ENCODE measurements around the gene RBPJL. TPM values are rescaled to one million over a fixed set of nuclear protein-coding genes. Genes with fewer than 3 reads are reported as not detected.

Gene RBPJL
- total and polyA plus RNA-seq, 2 of the 13 experiments (the other 11 are each of a cell fraction or from before 2014, with no cell fraction given), result not detected

GRCh38 chr20:45345104-45345936 lies 38.7 kb downstream of the RBPJL start:
- BruUV-seq (replicated peaks), result no TSS peak
- ATAC-seq (no peak), FAIRE-seq (peak; percentile 8), DNase-seq (ENCODE audit: low spot score) (no peak)
- peak overlapping the region; percentile 30 to 87 (median 49) for H3K4me3 ChIP-seq (replicated peaks in 1 of 3; ENCODE audit: insufficient read depth in 1 of 3, low read depth in 2 of 3, low read length in 3 of 3)
- POLR2A ChIA-PET, result interaction anchor here (0.6 to 29.5 kb wide), 8 partner anchors 2 to 1002 kb away, joined by 4 to 1422 read pairs (median 30); partner anchors contain the start of genes PIGT, SDC4 and SYS1
- H3K27ac ChIP-seq (ENCODE audit: extremely low read length, insufficient read depth, low read length), result peak overlapping the region; percentile 80
- CTCF ChIA-PET (ENCODE audit: low intra/inter-chr PET ratio, low total read pairs), result no interaction called here
- no peaks in the 10 kb centered on the region for H3K36me3 ChIP-seq (replicated peaks in 1 of 2; ENCODE audit: control insufficient read depth in 1 of 2, insufficient read depth in 2 of 2, low read length in 2 of 2)
- peaks cover 38% of the 10 kb centered on the region for H3K79me2 ChIP-seq (ENCODE audit: insufficient read depth, low read length)
- in situ Hi-C loops (cut with HindIII; ENCODE audit: extremely low pct_ligation_motif_present, low pct_unique_long_range_greater_than_20kb) (no loop called here), intact Hi-C loops (cut with micrococcal nuclease; ENCODE audit: unreplicated experiment) (loop anchor here (2.0 kb wide), 1 partner anchor 13 kb away; no protein-coding TSS in a partner anchor)
- no peak overlapping the region for H2AFZ ChIP-seq (ENCODE audit: low read length)
- WGBS (ENCODE audit: low lambda C conversion rate), result 37% methylated on average over 9 of the region's 9 CpGs
- H3K9ac ChIP-seq (ENCODE audit: insufficient read depth, low read depth, low read length), result peak overlapping the region; percentile 76
- H3K4me2 ChIP-seq (ENCODE audit: low read depth, low read length), result peak overlapping the region; percentile 99
- H3K9me3 ChIP-seq (ENCODE audit: low read length), result no peaks in the 10 kb centered on the region
- peaks cover 1 to 11% of the 10 kb centered on the region in 2 experiments; a peak in 2 of 5 replicates for H3K27me3 ChIP-seq (ENCODE audit: control insufficient read depth in 1 of 2, insufficient read depth in 2 of 2, low read length in 2 of 2)
- peaks cover 8% of the 10 kb centered on the region; the same call in 1 of the 2 replicates for H4K20me1 ChIP-seq (ENCODE audit: insufficient read depth, low read length)
- H3K4me1 ChIP-seq (ENCODE audit: insufficient read depth, low read length), result peaks cover 91% of the 10 kb centered on the region
- TF ChIP-seq ARNTL (CRISPR knock-in tag; IDR thresholded peaks at IDR 0.05), result no peak
- TF ChIP-seq TAF15 (IDR thresholded peaks at IDR 0.05; ENCODE audit: low read depth, low read length, poor library complexity, severe bottlenecking), result no peak
- TF ChIP-seq MEF2D (CRISPR knock-in tag; IDR thresholded peaks at IDR 0.05), result 0 out of 2 replicates have a peak, but pooled peaks have one; percentile 44
- TF ChIP-seq MTERF4 (CRISPR knock-in tag; IDR thresholded peaks at IDR 0.05), result peak; percentile 61; the same call in 1 of the 2 replicates
- no peak for TF ChIP-seq SOX13 (IDR thresholded peaks at IDR 0.05)
- TF ChIP-seq SOX13 (CRISPR knock-in tag; conservative IDR thresholded peaks at IDR 0.05 in 1 of 2, IDR thresholded peaks at IDR 0.05 in 1 of 2), result peak in 1 of 2 experiments; percentile 30; a peak in 1 of 4 replicates
- no peak for TF ChIP-seq E2F2 (CRISPR knock-in tag; IDR thresholded peaks at IDR 0.05; ENCODE audit: borderline replicate concordance)
- TF ChIP-seq, protein P1, sequence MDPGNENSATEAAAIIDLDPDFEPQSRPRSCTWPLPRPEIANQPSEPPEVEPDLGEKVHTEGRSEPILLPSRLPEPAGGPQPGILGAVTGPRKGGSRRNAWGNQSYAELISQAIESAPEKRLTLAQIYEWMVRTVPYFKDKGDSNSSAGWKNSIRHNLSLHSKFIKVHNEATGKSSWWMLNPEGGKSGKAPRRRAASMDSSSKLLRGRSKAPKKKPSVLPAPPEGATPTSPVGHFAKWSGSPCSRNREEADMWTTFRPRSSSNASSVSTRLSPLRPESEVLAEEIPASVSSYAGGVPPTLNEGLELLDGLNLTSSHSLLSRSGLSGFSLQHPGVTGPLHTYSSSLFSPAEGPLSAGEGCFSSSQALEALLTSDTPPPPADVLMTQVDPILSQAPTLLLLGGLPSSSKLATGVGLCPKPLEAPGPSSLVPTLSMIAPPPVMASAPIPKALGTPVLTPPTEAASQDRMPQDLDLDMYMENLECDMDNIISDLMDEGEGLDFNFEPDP (CRISPR knock-in tag; conservative IDR thresholded peaks at IDR 0.05), result 0 out of 2 replicates have a peak, but pooled peaks have one; percentile 84
- TF ChIP-seq, protein P2, sequence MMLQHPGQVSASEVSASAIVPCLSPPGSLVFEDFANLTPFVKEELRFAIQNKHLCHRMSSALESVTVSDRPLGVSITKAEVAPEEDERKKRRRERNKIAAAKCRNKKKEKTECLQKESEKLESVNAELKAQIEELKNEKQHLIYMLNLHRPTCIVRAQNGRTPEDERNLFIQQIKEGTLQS (CRISPR knock-in tag; IDR thresholded peaks at IDR 0.05), result no peak
- no peak for TF ChIP-seq CC2D1A (CRISPR knock-in tag; IDR thresholded peaks at IDR 0.05)
- 0 out of 2 replicates have a peak, but pooled peaks have one; percentile 17 for TF ChIP-seq PHF8 (CRISPR knock-in tag; IDR thresholded peaks at IDR 0.05)
- no peak for TF ChIP-seq ISL2 (CRISPR knock-in tag; IDR thresholded peaks at IDR 0.05)
- peak; percentile 46; the same call in 1 of the 2 replicates for TF ChIP-seq HDAC1 (CRISPR knock-in tag; IDR thresholded peaks at IDR 0.05)
- no peak for TF ChIP-seq CBFB (CRISPR knock-in tag; IDR thresholded peaks at IDR 0.05)
- TF ChIP-seq GPBP1L1 (CRISPR knock-in tag; IDR thresholded peaks at IDR 0.05), result no peak
- TF ChIP-seq TAF1 (CRISPR knock-in tag; IDR thresholded peaks at IDR 0.05), result 0 out of 2 replicates have a peak, but pooled peaks have one; percentile 22
- TF ChIP-seq FOXA3 (CRISPR knock-in tag; IDR thresholded peaks at IDR 0.05), result peak; percentile 78

Measured in HepG2 (cell line).